Tibial nerve (tissue), 4 donors: ENCODE data around the gene HK3.

Experiments used
- EP300 ChIP-seq, 2 donors: sonication (generic); formaldehyde crosslinking; IDR thresholded peaks; one replicate each; pipeline ENCODE4 v1.6.1; 2017; ENCODE audit warnings: antibody characterized with exemption in 2 of 2, mild to moderate bottlenecking in 1 of 2
- POLR2A ChIP-seq, 2 donors: fragments of 450-650 bp; IDR thresholded peaks; one replicate each; pipeline ENCODE4 v1.6.1; 2017; ENCODE audit warnings: antibody characterized with exemption in 2 of 2, mild to moderate bottlenecking in 2 of 2, moderate library complexity in 2 of 2
- TF ChIP-seq, protein P1 (sequence below), 5 experiments: fragments of 200-600 bp in 3 of 5; fragments of 450-650 bp in 2 of 5; sonication (generic) in 3 of 5; IDR thresholded peaks; one replicate each; pipeline ENCODE4 v1.5.1; 2016 to 2019; ENCODE audit warnings: antibody characterized with exemption in 5 of 5, mild to moderate bottlenecking in 3 of 5, moderate library complexity in 2 of 5

DNA sequence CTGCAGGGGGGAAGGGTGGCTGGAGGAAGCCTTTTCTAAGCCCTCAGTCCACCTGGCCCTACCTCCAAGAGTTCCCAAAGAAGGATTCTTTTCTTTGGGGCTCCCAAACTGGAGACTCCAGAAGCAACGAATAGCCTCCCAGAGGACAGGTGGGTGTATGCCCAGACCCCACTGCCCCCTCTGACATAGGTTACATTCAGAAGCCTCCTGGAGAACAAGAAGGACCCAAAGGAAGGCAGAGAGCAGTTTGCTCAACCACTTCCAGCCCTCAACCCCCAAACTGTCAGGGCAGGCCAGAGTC, 10.3 kb downstream of the HK3 start:
- TF ChIP-seq, protein P1, sequence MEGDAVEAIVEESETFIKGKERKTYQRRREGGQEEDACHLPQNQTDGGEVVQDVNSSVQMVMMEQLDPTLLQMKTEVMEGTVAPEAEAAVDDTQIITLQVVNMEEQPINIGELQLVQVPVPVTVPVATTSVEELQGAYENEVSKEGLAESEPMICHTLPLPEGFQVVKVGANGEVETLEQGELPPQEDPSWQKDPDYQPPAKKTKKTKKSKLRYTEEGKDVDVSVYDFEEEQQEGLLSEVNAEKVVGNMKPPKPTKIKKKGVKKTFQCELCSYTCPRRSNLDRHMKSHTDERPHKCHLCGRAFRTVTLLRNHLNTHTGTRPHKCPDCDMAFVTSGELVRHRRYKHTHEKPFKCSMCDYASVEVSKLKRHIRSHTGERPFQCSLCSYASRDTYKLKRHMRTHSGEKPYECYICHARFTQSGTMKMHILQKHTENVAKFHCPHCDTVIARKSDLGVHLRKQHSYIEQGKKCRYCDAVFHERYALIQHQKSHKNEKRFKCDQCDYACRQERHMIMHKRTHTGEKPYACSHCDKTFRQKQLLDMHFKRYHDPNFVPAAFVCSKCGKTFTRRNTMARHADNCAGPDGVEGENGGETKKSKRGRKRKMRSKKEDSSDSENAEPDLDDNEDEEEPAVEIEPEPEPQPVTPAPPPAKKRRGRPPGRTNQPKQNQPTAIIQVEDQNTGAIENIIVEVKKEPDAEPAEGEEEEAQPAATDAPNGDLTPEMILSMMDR (IDR thresholded peaks at IDR 0.05), result no peak
- TF ChIP-seq EP300 (IDR thresholded peaks at IDR 0.05) (no peak), POLR2A (IDR thresholded peaks at IDR 0.05) (no peak)
